ENCODE results near the gene CHRNE.

GRCh38 chr17:4881761-4882555 lies 20.9 kb downstream of the CHRNE start:
- TF ChIP-seq, protein P1, sequence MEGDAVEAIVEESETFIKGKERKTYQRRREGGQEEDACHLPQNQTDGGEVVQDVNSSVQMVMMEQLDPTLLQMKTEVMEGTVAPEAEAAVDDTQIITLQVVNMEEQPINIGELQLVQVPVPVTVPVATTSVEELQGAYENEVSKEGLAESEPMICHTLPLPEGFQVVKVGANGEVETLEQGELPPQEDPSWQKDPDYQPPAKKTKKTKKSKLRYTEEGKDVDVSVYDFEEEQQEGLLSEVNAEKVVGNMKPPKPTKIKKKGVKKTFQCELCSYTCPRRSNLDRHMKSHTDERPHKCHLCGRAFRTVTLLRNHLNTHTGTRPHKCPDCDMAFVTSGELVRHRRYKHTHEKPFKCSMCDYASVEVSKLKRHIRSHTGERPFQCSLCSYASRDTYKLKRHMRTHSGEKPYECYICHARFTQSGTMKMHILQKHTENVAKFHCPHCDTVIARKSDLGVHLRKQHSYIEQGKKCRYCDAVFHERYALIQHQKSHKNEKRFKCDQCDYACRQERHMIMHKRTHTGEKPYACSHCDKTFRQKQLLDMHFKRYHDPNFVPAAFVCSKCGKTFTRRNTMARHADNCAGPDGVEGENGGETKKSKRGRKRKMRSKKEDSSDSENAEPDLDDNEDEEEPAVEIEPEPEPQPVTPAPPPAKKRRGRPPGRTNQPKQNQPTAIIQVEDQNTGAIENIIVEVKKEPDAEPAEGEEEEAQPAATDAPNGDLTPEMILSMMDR (IDR thresholded peaks at IDR 0.05; ENCODE audit: low read length), result peak; percentile 95
- no peak for TF ChIP-seq EZH2 (IDR thresholded peaks at IDR 0.05; ENCODE audit: borderline replicate concordance, low read length)
